ENCODE results near the gene DRG2.

DNA sequence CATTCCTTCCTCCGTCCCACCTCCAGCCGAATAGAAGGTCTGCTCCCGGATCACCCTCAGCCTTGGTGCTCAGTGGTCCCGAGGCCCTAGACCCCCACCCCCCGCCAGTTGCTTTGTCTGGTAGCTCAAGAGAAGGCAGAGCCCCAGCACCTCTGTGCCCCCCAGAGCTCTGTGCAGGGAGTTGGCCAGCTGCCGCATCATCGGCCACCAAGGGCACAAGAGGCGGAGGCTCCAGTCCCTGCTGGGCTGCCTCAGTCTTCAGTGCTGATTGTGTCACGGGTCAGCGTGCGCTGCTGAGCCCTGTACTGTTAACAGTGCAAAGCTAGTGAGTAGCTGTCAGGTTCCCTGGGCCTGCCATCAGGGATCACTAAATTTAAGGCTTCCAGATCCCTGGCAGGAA is 22.2 kb upstream of the DRG2 start:
- TF ChIP-seq, protein P1, sequence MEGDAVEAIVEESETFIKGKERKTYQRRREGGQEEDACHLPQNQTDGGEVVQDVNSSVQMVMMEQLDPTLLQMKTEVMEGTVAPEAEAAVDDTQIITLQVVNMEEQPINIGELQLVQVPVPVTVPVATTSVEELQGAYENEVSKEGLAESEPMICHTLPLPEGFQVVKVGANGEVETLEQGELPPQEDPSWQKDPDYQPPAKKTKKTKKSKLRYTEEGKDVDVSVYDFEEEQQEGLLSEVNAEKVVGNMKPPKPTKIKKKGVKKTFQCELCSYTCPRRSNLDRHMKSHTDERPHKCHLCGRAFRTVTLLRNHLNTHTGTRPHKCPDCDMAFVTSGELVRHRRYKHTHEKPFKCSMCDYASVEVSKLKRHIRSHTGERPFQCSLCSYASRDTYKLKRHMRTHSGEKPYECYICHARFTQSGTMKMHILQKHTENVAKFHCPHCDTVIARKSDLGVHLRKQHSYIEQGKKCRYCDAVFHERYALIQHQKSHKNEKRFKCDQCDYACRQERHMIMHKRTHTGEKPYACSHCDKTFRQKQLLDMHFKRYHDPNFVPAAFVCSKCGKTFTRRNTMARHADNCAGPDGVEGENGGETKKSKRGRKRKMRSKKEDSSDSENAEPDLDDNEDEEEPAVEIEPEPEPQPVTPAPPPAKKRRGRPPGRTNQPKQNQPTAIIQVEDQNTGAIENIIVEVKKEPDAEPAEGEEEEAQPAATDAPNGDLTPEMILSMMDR (IDR thresholded peaks at IDR 0.05), result no peak
- TF ChIP-seq POLR2A (IDR thresholded peaks at IDR 0.05), result no peak
